Hepatocyte (in vitro differentiated cells): ENCODE results near the gene MEOX1.

Experiments used
- EZH2 ChIP-seq: fragments of 200-600 bp; sonication (generic); IDR thresholded peaks from 2 replicates; pipeline ENCODE4 v1.6.1; 2016; ENCODE audit warnings: antibody characterized with exemption, mild to moderate bottlenecking, borderline replicate concordance
- EZH2phosphoT487 ChIP-seq: fragments of 200-600 bp; sonication (generic); IDR thresholded peaks from one replicate; pipeline ENCODE4 v1.6.1; 2018; ENCODE audit warnings: antibody characterized with exemption, mild to moderate bottlenecking, low read depth, moderate library complexity; ENCODE audit not compliant: unreplicated experiment, severe bottlenecking
- TF ChIP-seq, protein P1 (sequence below): fragments of 200-600 bp; sonication (generic); IDR thresholded peaks from 2 replicates; pipeline ENCODE4 v1.5.1; 2016; ENCODE audit warnings: antibody characterized with exemption, mild to moderate bottlenecking; ENCODE audit not compliant: poor library complexity

DNA sequence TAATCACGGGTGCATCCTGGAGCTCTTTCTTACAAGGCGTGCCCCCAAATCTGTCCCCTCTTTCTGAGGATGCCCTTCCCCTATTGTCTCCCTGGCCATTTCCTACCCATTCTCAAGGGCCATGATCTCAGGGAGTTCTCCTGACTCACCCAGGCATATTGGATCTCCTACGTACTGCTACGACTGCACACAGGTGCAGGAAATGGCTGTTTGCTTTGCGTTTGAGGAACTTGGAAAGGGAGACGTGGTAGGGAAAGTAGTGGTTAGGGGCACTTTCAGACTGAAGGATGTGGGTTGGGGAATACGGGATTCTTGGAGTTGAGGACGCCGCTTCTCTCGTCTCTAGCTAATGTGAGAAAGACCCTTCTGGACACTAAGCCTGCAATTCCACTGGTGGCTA, 18.7 kb upstream of the MEOX1 start:
- TF ChIP-seq, protein P1, sequence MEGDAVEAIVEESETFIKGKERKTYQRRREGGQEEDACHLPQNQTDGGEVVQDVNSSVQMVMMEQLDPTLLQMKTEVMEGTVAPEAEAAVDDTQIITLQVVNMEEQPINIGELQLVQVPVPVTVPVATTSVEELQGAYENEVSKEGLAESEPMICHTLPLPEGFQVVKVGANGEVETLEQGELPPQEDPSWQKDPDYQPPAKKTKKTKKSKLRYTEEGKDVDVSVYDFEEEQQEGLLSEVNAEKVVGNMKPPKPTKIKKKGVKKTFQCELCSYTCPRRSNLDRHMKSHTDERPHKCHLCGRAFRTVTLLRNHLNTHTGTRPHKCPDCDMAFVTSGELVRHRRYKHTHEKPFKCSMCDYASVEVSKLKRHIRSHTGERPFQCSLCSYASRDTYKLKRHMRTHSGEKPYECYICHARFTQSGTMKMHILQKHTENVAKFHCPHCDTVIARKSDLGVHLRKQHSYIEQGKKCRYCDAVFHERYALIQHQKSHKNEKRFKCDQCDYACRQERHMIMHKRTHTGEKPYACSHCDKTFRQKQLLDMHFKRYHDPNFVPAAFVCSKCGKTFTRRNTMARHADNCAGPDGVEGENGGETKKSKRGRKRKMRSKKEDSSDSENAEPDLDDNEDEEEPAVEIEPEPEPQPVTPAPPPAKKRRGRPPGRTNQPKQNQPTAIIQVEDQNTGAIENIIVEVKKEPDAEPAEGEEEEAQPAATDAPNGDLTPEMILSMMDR, result no peak
- TF ChIP-seq EZH2phosphoT487, result no peak
- no peak for TF ChIP-seq EZH2
